ENCODE measurements around the gene TAF11L9.
"Not testable (repeated sequence)": the region's sequence is repeated elsewhere in the genome, so short reads cannot be mapped to it uniquely, and the experiment has no call there.

DNA sequence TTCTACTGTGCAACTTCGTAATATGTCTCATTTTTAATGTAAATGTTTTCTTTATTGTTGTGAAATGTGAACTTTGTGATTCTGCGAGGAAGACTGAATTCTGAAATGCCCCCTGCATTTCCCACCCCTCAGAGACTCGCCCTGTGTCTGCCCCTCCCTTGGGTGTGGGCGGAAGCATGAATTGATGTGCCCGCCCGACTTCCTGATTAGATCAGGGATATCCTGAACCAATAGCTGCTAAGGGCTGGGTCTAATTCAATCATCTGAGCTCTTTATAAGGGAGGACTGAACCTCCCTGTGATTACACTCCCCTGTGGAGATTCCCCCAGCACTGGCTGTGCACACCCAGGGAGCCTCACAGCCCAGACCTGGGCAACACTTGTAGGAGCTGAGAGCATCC, 9.7 kb upstream of the TAF11L9 start, which contains the start of gene TAF11L11:
- TF ChIP-seq, protein P1, sequence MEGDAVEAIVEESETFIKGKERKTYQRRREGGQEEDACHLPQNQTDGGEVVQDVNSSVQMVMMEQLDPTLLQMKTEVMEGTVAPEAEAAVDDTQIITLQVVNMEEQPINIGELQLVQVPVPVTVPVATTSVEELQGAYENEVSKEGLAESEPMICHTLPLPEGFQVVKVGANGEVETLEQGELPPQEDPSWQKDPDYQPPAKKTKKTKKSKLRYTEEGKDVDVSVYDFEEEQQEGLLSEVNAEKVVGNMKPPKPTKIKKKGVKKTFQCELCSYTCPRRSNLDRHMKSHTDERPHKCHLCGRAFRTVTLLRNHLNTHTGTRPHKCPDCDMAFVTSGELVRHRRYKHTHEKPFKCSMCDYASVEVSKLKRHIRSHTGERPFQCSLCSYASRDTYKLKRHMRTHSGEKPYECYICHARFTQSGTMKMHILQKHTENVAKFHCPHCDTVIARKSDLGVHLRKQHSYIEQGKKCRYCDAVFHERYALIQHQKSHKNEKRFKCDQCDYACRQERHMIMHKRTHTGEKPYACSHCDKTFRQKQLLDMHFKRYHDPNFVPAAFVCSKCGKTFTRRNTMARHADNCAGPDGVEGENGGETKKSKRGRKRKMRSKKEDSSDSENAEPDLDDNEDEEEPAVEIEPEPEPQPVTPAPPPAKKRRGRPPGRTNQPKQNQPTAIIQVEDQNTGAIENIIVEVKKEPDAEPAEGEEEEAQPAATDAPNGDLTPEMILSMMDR (IDR thresholded peaks at IDR 0.05 in 8 of 11, conservative IDR thresholded peaks at IDR 0.05 in 3 of 11) = not testable (repeated sequence)
- not testable (repeated sequence) for TF ChIP-seq POLR2A (IDR thresholded peaks at IDR 0.05)
